ENCODE results near the gene RIOK3.
"Not testable (repeated sequence)": the region's sequence is repeated elsewhere in the genome, so short reads cannot be mapped to it uniquely, and the experiment has no call there.

DNA sequence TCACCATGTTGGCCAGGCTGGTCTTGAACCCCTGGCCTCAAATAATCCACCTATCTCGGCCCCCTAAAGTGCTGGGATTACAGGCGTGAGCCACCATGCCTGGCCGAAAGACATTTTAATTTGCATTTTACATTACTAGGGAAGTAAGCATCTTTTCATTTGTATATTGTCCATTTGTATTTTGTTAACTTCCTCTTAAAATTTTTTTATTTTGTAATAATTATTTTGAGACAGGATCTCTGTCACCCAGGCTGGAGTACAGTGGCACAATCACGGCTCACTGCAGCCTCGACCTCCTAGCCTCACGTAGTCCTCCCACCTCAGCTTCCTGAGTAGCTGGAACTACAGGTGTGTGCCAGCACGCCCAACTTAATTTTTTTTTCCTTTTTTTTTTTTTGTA is 59.1 kb downstream of the RIOK3 start:
- TF ChIP-seq POLR2A (IDR thresholded peaks at IDR 0.05): not testable (repeated sequence)
- TF ChIP-seq, protein P1, sequence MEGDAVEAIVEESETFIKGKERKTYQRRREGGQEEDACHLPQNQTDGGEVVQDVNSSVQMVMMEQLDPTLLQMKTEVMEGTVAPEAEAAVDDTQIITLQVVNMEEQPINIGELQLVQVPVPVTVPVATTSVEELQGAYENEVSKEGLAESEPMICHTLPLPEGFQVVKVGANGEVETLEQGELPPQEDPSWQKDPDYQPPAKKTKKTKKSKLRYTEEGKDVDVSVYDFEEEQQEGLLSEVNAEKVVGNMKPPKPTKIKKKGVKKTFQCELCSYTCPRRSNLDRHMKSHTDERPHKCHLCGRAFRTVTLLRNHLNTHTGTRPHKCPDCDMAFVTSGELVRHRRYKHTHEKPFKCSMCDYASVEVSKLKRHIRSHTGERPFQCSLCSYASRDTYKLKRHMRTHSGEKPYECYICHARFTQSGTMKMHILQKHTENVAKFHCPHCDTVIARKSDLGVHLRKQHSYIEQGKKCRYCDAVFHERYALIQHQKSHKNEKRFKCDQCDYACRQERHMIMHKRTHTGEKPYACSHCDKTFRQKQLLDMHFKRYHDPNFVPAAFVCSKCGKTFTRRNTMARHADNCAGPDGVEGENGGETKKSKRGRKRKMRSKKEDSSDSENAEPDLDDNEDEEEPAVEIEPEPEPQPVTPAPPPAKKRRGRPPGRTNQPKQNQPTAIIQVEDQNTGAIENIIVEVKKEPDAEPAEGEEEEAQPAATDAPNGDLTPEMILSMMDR (IDR thresholded peaks at IDR 0.05): not testable (repeated sequence)

All from suprapubic skin (tissue), 3 donors.